GM18502 (cell line): ENCODE results near the gene DBNDD2.

Source experiments
- ATAC-seq: cut with Tn5 transposase; IDR thresholded peaks from one replicate; pipeline ENCODE4 v1.9.1; 2021; ENCODE audit warnings: mild to moderate bottlenecking; ENCODE audit not compliant: unreplicated experiment, poor library complexity

Gene DBNDD2

GRCh38 chr20:45377269-45377668, 30.8 kb upstream of the DBNDD2 start:
- no peak for ATAC-seq

- no peak for ATAC-seq
These were observed 29.9 kb upstream of the DBNDD2 start, which contains the start of gene TP53TG5 for GRCh38 chr20:45378191-45378590. TSS of gene TP53TG5 (minus strand) at chr20:45378325. CDS start at chr20:45378236, 89 bp downstream.

- ATAC-seq = no peak
These were observed 20.8 kb upstream of the DBNDD2 start for GRCh38 chr20:45387274-45387673.

- ATAC-seq = no peak
These were observed 17.2 kb upstream of the DBNDD2 start for GRCh38 chr20:45390931-45391330.

- ATAC-seq = no peak
These were observed 16.5 kb upstream of the DBNDD2 start for GRCh38 chr20:45391559-45391958.

GRCh38 chr20:45392733-45393132, 15.4 kb upstream of the DBNDD2 start:
- no peak for ATAC-seq

GRCh38 chr20:45394221-45395113, 13.6 kb upstream of the DBNDD2 start:
- ATAC-seq = no peak

- no peak for ATAC-seq
These were observed 13.0 kb upstream of the DBNDD2 start for GRCh38 chr20:45395114-45395415.

- no peak for ATAC-seq
These were observed 9.1 kb upstream of the DBNDD2 start for GRCh38 chr20:45399018-45399417.

- no peak for ATAC-seq
These were observed 7.6 kb upstream of the DBNDD2 start for GRCh38 chr20:45400346-45401031.

- ATAC-seq = no peak
These were observed 5.1 kb upstream of the DBNDD2 start for GRCh38 chr20:45402946-45403345.

GRCh38 chr20:45404438-45404837, 3.7 kb upstream of the DBNDD2 start:
- ATAC-seq = no peak

- no peak for ATAC-seq
These were observed 2.4 kb upstream of the DBNDD2 start for GRCh38 chr20:45405571-45406259.

- ATAC-seq = no peak
These were observed 1.6 kb upstream of the DBNDD2 start for GRCh38 chr20:45406260-45407066.

- ATAC-seq = no peak
These were observed 883 bp upstream of the DBNDD2 start for GRCh38 chr20:45407067-45407745.

- ATAC-seq = no peak
These were observed 641 bp downstream of the DBNDD2 start for GRCh38 chr20:45408646-45409213.

- no peak for ATAC-seq
These were observed 1.6 kb downstream of the DBNDD2 start for GRCh38 chr20:45409521-45410272.

GRCh38 chr20:45410887-45411286, 2.8 kb downstream of the DBNDD2 start:
- ATAC-seq = no peak

GRCh38 chr20:45412653-45413052, 4.6 kb downstream of the DBNDD2 start:
- no peak for ATAC-seq
